ENCODE data around the gene CCDC85A. TPM values are rescaled to one million over a fixed set of nuclear protein-coding genes. Genes with fewer than 3 reads are reported as not detected.

CCDC85A gene
- total and polyA plus RNA-seq, 2 experiments from 2014 or later = 0.21 to 0.24 TPM

GRCh38 chr2:56315376-56315775, 131.6 kb downstream of the CCDC85A start:
- TF ChIP-seq CREB1 (CRISPR knock-in tag; IDR thresholded peaks at IDR 0.05; ENCODE audit: low read depth) (no peak), EZH2phosphoT487 (IDR thresholded peaks at IDR 0.05; ENCODE audit: unreplicated experiment) (no peak), JUNB (IDR thresholded peaks at IDR 0.05; ENCODE audit: unreplicated experiment) (no peak), STAT1 (IDR thresholded peaks at IDR 0.05; ENCODE audit: unreplicated experiment) (no peak), NANOG (IDR thresholded peaks at IDR 0.05; ENCODE audit: borderline replicate concordance) (no peak), ZNF331 (CRISPR knock-in tag; IDR thresholded peaks at IDR 0.05; ENCODE audit: low read depth) (no peak), ZNF114 (CRISPR knock-in tag; IDR thresholded peaks at IDR 0.05) (no peak), ZNF462 (CRISPR knock-in tag; IDR thresholded peaks at IDR 0.05) (no peak), REST (IDR thresholded peaks at IDR 0.05; ENCODE audit: unreplicated experiment) (no peak), EZH2 (IDR thresholded peaks at IDR 0.05; ENCODE audit: low read depth, unreplicated experiment) (no peak)
- H3K9me2 ChIP-seq (ENCODE audit: insufficient read depth) = no peaks in the 10 kb centered on the region
- H3K4me1 ChIP-seq (ENCODE audit: insufficient read depth) = peaks cover 6% of the 10 kb centered on the region
- no peak overlapping the region for H2AFZ ChIP-seq
- no peak overlapping the region for H3K27ac ChIP-seq (ENCODE audit: low read depth)
- H3F3A ChIP-seq (replicated peaks; ENCODE audit: low read depth) = no peaks in the 10 kb centered on the region
- Mint-ChIP-seq H3K4me3 (no peak overlapping the region), H3K27me3 (ENCODE audit: insufficient read depth, low read depth, poor library complexity) (peaks cover 3% of the 10 kb centered on the region), H3K9me3 (no peaks in the 10 kb centered on the region), H3K36me3 (ENCODE audit: low read depth) (no peaks in the 10 kb centered on the region), H3K27ac (no peak overlapping the region), H3K4me1 (peaks cover 12% of the 10 kb centered on the region)
- H3K36me3 ChIP-seq (ENCODE audit: insufficient read depth) = no peaks in the 10 kb centered on the region
- no peak overlapping the region for H3K4me2 ChIP-seq
- no peak overlapping the region for H3K4me3 ChIP-seq
- no peak for ATAC-seq
- H4K20me1 ChIP-seq (replicated peaks; ENCODE audit: insufficient read depth) = no peaks in the 10 kb centered on the region
- no peak for DNase-seq (ENCODE audit: low spot score)
- H3K79me2 ChIP-seq (replicated peaks; ENCODE audit: insufficient read depth) = no peaks in the 10 kb centered on the region
- no peaks in the 10 kb centered on the region for H3K27me3 ChIP-seq (ENCODE audit: insufficient read depth)

Data from GM23338 (cell line).